Peyer's patch (tissue), 4 donors: ENCODE results near the gene PTPN18.

Experiments
- CTCF ChIP-seq, 6 experiments: fragments of 450-650 bp in 4 of 6; fragments of 200-600 bp in 2 of 6; sonication (generic) in 1 of 6; IDR thresholded peaks; one replicate each; pipeline ENCODE4 v1.5.1; 2017 to 2019; ENCODE audit warnings: antibody characterized with exemption in 6 of 6, mild to moderate bottlenecking in 3 of 6, moderate library complexity in 1 of 6
- POLR2A ChIP-seq, 2 donors: fragments of 450-650 bp; IDR thresholded peaks; one replicate each; pipeline ENCODE4 v1.5.1; 2017; ENCODE audit warnings: antibody characterized with exemption in 2 of 2, mild to moderate bottlenecking in 2 of 2, moderate library complexity in 2 of 2

GRCh38 chr2:130365963-130366362 is 10.1 kb downstream of the PTPN18 start:
- TF ChIP-seq CTCF (IDR thresholded peaks at IDR 0.05) (no peak), POLR2A (IDR thresholded peaks at IDR 0.05) (no peak)
